Progenitor cell of endocrine pancreas (in vitro differentiated cells): ENCODE results near the gene CSMD2. TPM values are rescaled to one million over a fixed set of nuclear protein-coding genes. Genes with fewer than 3 reads are reported as not detected.

ENCODE experiments used
- DNase-seq: peaks from one replicate; pipeline ENCODE4 v3.0.0; 2021; ENCODE audit warnings: low spot score; ENCODE audit not compliant: unreplicated experiment
- H3K27ac Mint-ChIP-seq: 2 replicates; pipeline ENCODE4 v1.8.0; 2021; ENCODE audit warnings: mild to moderate bottlenecking, moderate library complexity, mixed read lengths
- H3K27me3 Mint-ChIP-seq: 2 replicates; pipeline ENCODE4 v1.8.0; 2021; ENCODE audit warnings: mixed read lengths
- H3K36me3 Mint-ChIP-seq: 2 replicates; pipeline ENCODE4 v1.8.0; 2022; ENCODE audit warnings: mixed read lengths; ENCODE audit not compliant: insufficient read depth
- H3K4me1 Mint-ChIP-seq: 2 replicates; pipeline ENCODE4 v1.8.0; 2021; ENCODE audit warnings: low read depth, mixed read lengths
- H3K4me3 Mint-ChIP-seq: 2 replicates; pipeline ENCODE4 v1.8.0; 2021; ENCODE audit warnings: low read depth, mild to moderate bottlenecking, moderate library complexity, mixed read lengths
- H3K9me3 Mint-ChIP-seq: 2 replicates; pipeline ENCODE4 v1.8.0; 2021; ENCODE audit warnings: low read depth, mixed read lengths
- CTCF ChIP-seq: fragments of 200-600 bp; sonication (generic); IDR thresholded peaks from one replicate; pipeline ENCODE4 v1.5.0; 2021; ENCODE audit warnings: antibody characterized with exemption, mild to moderate bottlenecking; ENCODE audit not compliant: unreplicated experiment
- total RNA-seq: library from RNA; stranded (reverse); gene quantifications from 2 replicates; pipeline ENCODE4 v1.2.1, GENCODE V29; 2021

The CSMD2 gene
- total RNA-seq, 1 donor from 2014 or later, result 0.38 TPM

- Mint-ChIP-seq H3K27me3 (peaks cover 4% of the 10 kb centered on the region), H3K36me3 (no peaks in the 10 kb centered on the region), H3K4me3 (no peak overlapping the region), H3K27ac (no peak overlapping the region), H3K4me1 (peaks cover 22% of the 10 kb centered on the region), H3K9me3 (no peaks in the 10 kb centered on the region)
- no peak for TF ChIP-seq CTCF
- DNase-seq, result no peak
These were observed 320.9 kb downstream of the CSMD2 start for GRCh38 chr1:33844166-33844565.

- H3K27ac Mint-ChIP-seq, result no peak overlapping the region
- no peak for DNase-seq
- TF ChIP-seq CTCF, result no peak
- no peaks in the 10 kb centered on the region for H3K9me3 Mint-ChIP-seq
- no peak overlapping the region for H3K4me3 Mint-ChIP-seq
- peaks cover 10% of the 10 kb centered on the region for H3K27me3 Mint-ChIP-seq
- H3K4me1 Mint-ChIP-seq, result peaks cover 22% of the 10 kb centered on the region
- H3K36me3 Mint-ChIP-seq, result no peaks in the 10 kb centered on the region
These were observed 322.7 kb downstream of the CSMD2 start for GRCh38 chr1:33842348-33842747.

- no peak for DNase-seq
- no peak for TF ChIP-seq CTCF
- Mint-ChIP-seq H3K4me3 (no peak overlapping the region), H3K4me1 (peaks cover 22% of the 10 kb centered on the region), H3K27me3 (peaks cover 10% of the 10 kb centered on the region), H3K36me3 (no peaks in the 10 kb centered on the region), H3K9me3 (no peaks in the 10 kb centered on the region), H3K27ac (no peak overlapping the region)
These were observed 323.5 kb downstream of the CSMD2 start for GRCh38 chr1:33841494-33841893.

- TF ChIP-seq CTCF, result no peak
- Mint-ChIP-seq H3K36me3 (no peaks in the 10 kb centered on the region), H3K27ac (no peak overlapping the region), H3K27me3 (peaks cover 10% of the 10 kb centered on the region), H3K4me3 (no peak overlapping the region), H3K4me1 (peaks cover 5% of the 10 kb centered on the region), H3K9me3 (no peaks in the 10 kb centered on the region)
- no peak for DNase-seq
These were observed 327.4 kb downstream of the CSMD2 start for GRCh38 chr1:33837635-33838034.

GRCh38 chr1:33836911-33837310 is 328.1 kb downstream of the CSMD2 start:
- Mint-ChIP-seq H3K27ac (no peak overlapping the region), H3K9me3 (peaks cover 3% of the 10 kb centered on the region), H3K4me1 (peaks cover 2% of the 10 kb centered on the region), H3K36me3 (no peaks in the 10 kb centered on the region), H3K4me3 (no peak overlapping the region), H3K27me3 (peaks cover 10% of the 10 kb centered on the region)
- DNase-seq, result no peak
- no peak for TF ChIP-seq CTCF
